ENCODE results near the gene BRD8. TPM values are rescaled to one million over a fixed set of nuclear protein-coding genes. Genes with fewer than 3 reads are reported as not detected.

Gene BRD8
- total RNA-seq, 1 experiment from 2014 or later: 80.8 TPM

GRCh38 chr5:138160706-138161105, 17.7 kb downstream of the BRD8 start:
- ChIA-PET RAD21 (ENCODE audit: low non-redundant PET in 1 of 2, low total read pairs in 2 of 2, uncharacterized antibody in 2 of 2, unreplicated experiment in 2 of 2) (no interaction called here), CTCF (no interaction called here), POLR2A (no interaction called here)

More at GRCh38 chr5:138160706-138161105, 17.7 kb downstream of the BRD8 start:
- Histone ChIP-seq H3K27ac (ENCODE audit: low read depth, low read length) (no peak overlapping the region), H3K4me3 (replicated peaks in 1 of 2; ENCODE audit: low read depth in 1 of 2, low read length in 2 of 2) (no peak overlapping the region), H3K9ac (ENCODE audit: low read length) (no peak overlapping the region), H3K79me2 (ENCODE audit: insufficient read depth, low read length) (no peaks in the 10 kb centered on the region), H3K36me3 (ENCODE audit: control insufficient read depth in 1 of 2, insufficient read depth in 2 of 2, low read length in 2 of 2) (peaks cover 74 to 75% of the 10 kb centered on the region in 2 experiments), H3K4me2 (ENCODE audit: low read length) (no peak overlapping the region), H2AFZ (ENCODE audit: low read depth, low read length, poor library complexity, severe bottlenecking) (no peak overlapping the region), H3K9me3 (ENCODE audit: control insufficient read depth in 1 of 2, insufficient read depth in 1 of 2, low read depth in 1 of 2, low read length in 2 of 2) (no peaks in the 10 kb centered on the region), H3K27me3 (ENCODE audit: insufficient read depth, low read length) (no peaks in the 10 kb centered on the region), H3K4me1 (ENCODE audit: control insufficient read depth in 1 of 2, insufficient read depth in 2 of 2, low read length in 2 of 2) (no peaks in the 10 kb centered on the region), H4K20me1 (ENCODE audit: insufficient read depth) (no peaks in the 10 kb centered on the region), H3K9me2 (ENCODE audit: insufficient read depth) (no peaks in the 10 kb centered on the region)
- intact Hi-C loops (cut with micrococcal nuclease): no loop called here
- TF ChIP-seq MAX (IDR thresholded peaks at IDR 0.05) (no peak), SP1 (IDR thresholded peaks at IDR 0.05; ENCODE audit: low read depth) (no peak), RAD21 (IDR thresholded peaks at IDR 0.05; ENCODE audit: low read depth) (no peak), YY1 (IDR thresholded peaks at IDR 0.05; ENCODE audit: extremely low read depth, insufficient replicate concordance, low read depth, low read length) (no peak), POLR2A (IDR thresholded peaks at IDR 0.05; ENCODE audit: borderline replicate concordance, extremely low read depth, insufficient read depth, insufficient read length) (no peak), EZH2 (IDR thresholded peaks at IDR 0.05) (no peak), ZBTB33 (IDR thresholded peaks at IDR 0.05; ENCODE audit: extremely low read depth, insufficient replicate concordance, low read length) (no peak), REST (IDR thresholded peaks at IDR 0.05; ENCODE audit: low read depth) (no peak), EZH2phosphoT487 (IDR thresholded peaks at IDR 0.05; ENCODE audit: borderline replicate concordance) (no peak), ELF1 (IDR thresholded peaks at IDR 0.05; ENCODE audit: borderline replicate concordance, low read depth) (no peak), FOSL1 (IDR thresholded peaks at IDR 0.05; ENCODE audit: low read depth) (no peak), SRF (IDR thresholded peaks at IDR 0.05; ENCODE audit: low read depth) (no peak), TCF7L2 (IDR thresholded peaks at IDR 0.05; ENCODE audit: borderline replicate concordance, extremely low read depth, insufficient read depth, insufficient read length) (no peak), SIN3A (IDR thresholded peaks at IDR 0.05; ENCODE audit: low read depth) (no peak)
- DNase-seq (ENCODE audit: low read depth, low spot score) (no peak), ATAC-seq (no peak)
- BruUV-seq (replicated peaks): no TSS peak
